KBM-7 (cell line): ENCODE measurements around the gene MYL5.

Source experiments
- DNase-seq: peaks from one replicate; pipeline ENCODE4 v3.0.0-alpha.2; 2015
- in situ Hi-C: fragments of 300-500 bp; cut with MboI; formaldehyde crosslinking; loops from 2 replicates; pipeline ENCODE4 v1.14.3; 2020; ENCODE audit warnings: low sequenced_read_pairs, low pct_unique_long_range_greater_than_20kb, mixed read lengths

MYL5 gene

GRCh38 chr4:654871-655463 is 19.4 kb upstream of the MYL5 start:
- no peak for DNase-seq

GRCh38 chr4:655464-656151 is 18.7 kb upstream of the MYL5 start:
- DNase-seq: no peak
- in situ Hi-C loops: no loop called here

More at GRCh38 chr4:654871-655463, 19.4 kb upstream of the MYL5 start:
- in situ Hi-C loops: no loop called here

GRCh38 chr4:656436-657337 is 17.7 kb upstream of the MYL5 start:
- in situ Hi-C loops: no loop called here
- no peak for DNase-seq

GRCh38 chr4:657338-657833 is 17.0 kb upstream of the MYL5 start:
- in situ Hi-C loops: no loop called here
- DNase-seq: no peak

GRCh38 chr4:657834-658667 is 16.3 kb upstream of the MYL5 start:
- DNase-seq: no peak
- in situ Hi-C loops: no loop called here

- in situ Hi-C loops: no loop called here
Measured at GRCh38 chr4:658681-659667, 15.4 kb upstream of the MYL5 start.

GRCh38 chr4:659851-660250 is 14.5 kb upstream of the MYL5 start:
- DNase-seq: no peak
- in situ Hi-C loops: no loop called here

More at GRCh38 chr4:658681-659667, 15.4 kb upstream of the MYL5 start:
- no peak for DNase-seq

- in situ Hi-C loops: no loop called here
- DNase-seq: no peak
Measured at GRCh38 chr4:660401-660800, 13.9 kb upstream of the MYL5 start.

GRCh38 chr4:661231-661630 is 13.1 kb upstream of the MYL5 start:
- in situ Hi-C loops: no loop called here
- DNase-seq: no peak

- in situ Hi-C loops: no loop called here
Measured at GRCh38 chr4:661881-662761, 12.2 kb upstream of the MYL5 start.

GRCh38 chr4:663046-663437 is 11.3 kb upstream of the MYL5 start:
- in situ Hi-C loops: no loop called here
- DNase-seq: no peak

More at GRCh38 chr4:661881-662761, 12.2 kb upstream of the MYL5 start:
- DNase-seq: no peak

GRCh38 chr4:663438-664428 is 10.6 kb upstream of the MYL5 start:
- in situ Hi-C loops: no loop called here
- DNase-seq: no peak

GRCh38 chr4:664713-665231 is 9.6 kb upstream of the MYL5 start:
- in situ Hi-C loops: no loop called here
- DNase-seq: no peak

- no peak for DNase-seq
- in situ Hi-C loops: no loop called here
Measured at GRCh38 chr4:665381-665750, 9.0 kb upstream of the MYL5 start.

- no peak for DNase-seq
- in situ Hi-C loops: no loop called here
Measured at GRCh38 chr4:665751-666435, 8.4 kb upstream of the MYL5 start.
